Frontal cortex (tissue), 4 donors: Measurements from ENCODE around the gene NBPF26. TPM values are rescaled to one million over a fixed set of nuclear protein-coding genes. Genes with fewer than 3 reads are reported as not detected.
"Not testable (repeated sequence)": the region's sequence is repeated elsewhere in the genome, so short reads cannot be mapped to it uniquely, and the experiment has no call there.

Experiments used
- DNase-seq, 2 donors: peaks; one replicate each; pipeline ENCODE4 v3.0.0; 2012; ENCODE audit warnings: low spot score in 2 of 2
- FAIRE-seq: peaks from 2 replicates; lab custom pipeline; 2012; peaks lifted over from hg19 to GRCh38; lab: Jason Lieb, UNC
- small RNA-seq: library from RNA; depleted of rRNA; stranded (forward); fragments of <200 nt; gene quantifications from one replicate; pipeline ENCODE3, GENCODE V24; 2014
- total RNA-seq: library from RNA; depleted of rRNA; stranded (reverse); fragments of >200 nt; gene quantifications from one replicate; pipeline ENCODE4 v1.2.3, GENCODE V29; 2014
- donor health status: control.
- donor health status: control.
- donor health status: control.

Gene NBPF26
- total RNA-seq, 1 donor from 2014 or later: 8.6 TPM

- peak; percentile 7 to 34 for DNase-seq
- FAIRE-seq: not testable (repeated sequence)
Measured at GRCh38 chr1:120850537-120851421, 127.0 kb downstream of the NBPF26 start.

DNA sequence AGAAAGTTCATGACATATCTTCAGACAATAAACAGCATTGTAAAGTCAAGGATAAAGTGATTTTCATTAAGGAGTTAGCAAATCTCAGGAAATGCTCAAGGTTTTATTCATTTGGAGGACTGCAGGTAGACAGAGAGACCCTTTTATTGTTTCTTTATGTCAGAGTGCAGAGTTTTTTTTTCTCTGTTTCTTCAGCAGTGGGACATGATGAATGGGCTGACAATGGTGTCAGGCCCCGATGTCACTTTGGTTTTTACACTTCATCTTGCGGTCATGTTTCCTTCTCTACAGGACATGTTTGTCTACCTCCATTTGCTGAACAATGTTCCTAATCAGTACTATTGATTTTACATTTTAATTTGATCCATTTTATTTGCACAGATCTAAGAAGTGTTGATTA is 134.4 kb downstream of the NBPF26 start:
- DNase-seq, FAIRE-seq: not testable (repeated sequence)

- DNase-seq, FAIRE-seq: not testable (repeated sequence)
Measured at GRCh38 chr1:120859615-120860234, 136.0 kb downstream of the NBPF26 start.

GRCh38 chr1:120878206-120878605 is 154.5 kb downstream of the NBPF26 start:
- DNase-seq, FAIRE-seq: not testable (repeated sequence)

- not testable (repeated sequence) for DNase-seq, FAIRE-seq
Measured at GRCh38 chr1:120880056-120880455, 156.3 kb downstream of the NBPF26 start.

DNA sequence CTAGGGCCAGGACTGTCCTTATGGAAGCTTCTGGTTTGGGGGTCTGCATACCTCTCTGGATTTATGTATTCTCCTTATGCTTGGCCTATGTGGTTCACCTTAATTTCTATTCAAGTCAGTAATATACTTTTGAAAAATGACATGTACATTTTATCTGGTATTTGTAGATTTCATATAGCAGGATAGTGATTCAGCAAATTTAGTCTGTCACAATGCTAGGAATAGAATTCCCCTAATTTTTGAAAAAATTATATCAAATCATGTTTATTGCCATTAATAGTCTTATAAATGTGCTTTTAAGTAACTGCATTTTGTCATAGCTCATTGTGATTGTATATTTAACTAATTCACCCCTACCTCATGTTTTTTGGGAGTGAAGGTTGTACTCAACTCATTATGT is 158.2 kb downstream of the NBPF26 start:
- DNase-seq, FAIRE-seq: not testable (repeated sequence)

Small RNA genes lying within 50 kb of the gene (small RNA-seq; reads per million reads assigned to genes)
- gene RNVU1-19: 1.7 reads per million, percentile 78 among the genes with 10 or more reads in this experiment

Other genes starting within 250 kb of the NBPF26 start
- gene PPIAL4A, start 165.8 kb downstream of the NBPF26 start, total RNA-seq: not detected